GM23338 (cell line): Measurements from ENCODE around the gene UBXN10. TPM values are rescaled to one million over a fixed set of nuclear protein-coding genes. Genes with fewer than 3 reads are reported as not detected.

Source experiments
- ATAC-seq: fragments of 200-7000 bp; cut with Tn5 transposase; 3 replicates; pipeline ENCODE4 v1.9.1; 2020
- DNase-seq: peaks from one replicate; pipeline ENCODE4 v3.0.0-alpha.2; 2015; ENCODE audit warnings: low spot score
- H2AFZ ChIP-seq: fragments of 200-600 bp; sonication (generic); 2 replicates; pipeline ENCODE4 v1.8.0; 2016; ENCODE audit warnings: antibody characterized with exemption, mild to moderate bottlenecking, moderate library complexity
- H3F3A ChIP-seq: fragments of 200-600 bp; sonication (generic); replicated peaks from 2 replicates; pipeline ENCODE4 v1.8.0; 2017; ENCODE audit warnings: antibody characterized with exemption, mixed run types, low read depth
- H3K27ac ChIP-seq: fragments of 200-600 bp; sonication (generic); 2 replicates; pipeline ENCODE4 v1.6.1; 2016; ENCODE audit warnings: low read depth
- H3K27me3 ChIP-seq: fragments of 200-600 bp; sonication (generic); 2 replicates; pipeline ENCODE4 v1.8.0; 2016; ENCODE audit warnings: mild to moderate bottlenecking, mixed run types, moderate library complexity; ENCODE audit not compliant: insufficient read depth
- H3K36me3 ChIP-seq: fragments of 200-600 bp; sonication (generic); 2 replicates; pipeline ENCODE4 v1.8.0; 2016; ENCODE audit warnings: mild to moderate bottlenecking; ENCODE audit not compliant: insufficient read depth
- H3K4me1 ChIP-seq: fragments of 200-600 bp; sonication (generic); 2 replicates; pipeline ENCODE4 v1.8.0; 2016; ENCODE audit warnings: mild to moderate bottlenecking, moderate library complexity; ENCODE audit not compliant: insufficient read depth
- H3K4me2 ChIP-seq: fragments of 200-600 bp; sonication (generic); 2 replicates; pipeline ENCODE4 v1.7.1; 2017; ENCODE audit warnings: mixed run types
- H3K4me3 ChIP-seq: fragments of 200-600 bp; sonication (generic); 2 replicates; pipeline ENCODE4 v1.6.1; 2016; ENCODE audit warnings: mixed run types
- H3K79me2 ChIP-seq: fragments of 200-600 bp; sonication (generic); replicated peaks from 2 replicates; pipeline ENCODE4 v1.8.0; 2017; ENCODE audit warnings: mild to moderate bottlenecking; ENCODE audit not compliant: insufficient read depth
- H3K9me2 ChIP-seq: fragments of 200-600 bp; sonication (generic); 2 replicates; pipeline ENCODE4 v1.8.0; 2017; ENCODE audit not compliant: insufficient read depth
- H4K20me1 ChIP-seq: fragments of 200-600 bp; sonication (generic); replicated peaks from 2 replicates; pipeline ENCODE4 v1.8.0; 2017; ENCODE audit warnings: mild to moderate bottlenecking; ENCODE audit not compliant: insufficient read depth
- H3K27ac Mint-ChIP-seq: 2 replicates; pipeline ENCODE4 v1.8.0; 2020; ENCODE audit warnings: inconsistent platforms, mild to moderate bottlenecking, moderate library complexity, mixed read lengths
- H3K27me3 Mint-ChIP-seq: 3 replicates; pipeline ENCODE4 v1.8.0; 2022; ENCODE audit warnings: low read depth, mild to moderate bottlenecking, moderate library complexity, mixed read lengths, inconsistent platforms; ENCODE audit not compliant: insufficient read depth, poor library complexity
- H3K36me3 Mint-ChIP-seq: 3 replicates; pipeline ENCODE4 v1.8.0; 2021; ENCODE audit warnings: low read depth, mild to moderate bottlenecking, inconsistent platforms, moderate library complexity, mixed read lengths
- H3K4me1 Mint-ChIP-seq: 3 replicates; pipeline ENCODE4 v1.8.0; 2020; ENCODE audit warnings: mild to moderate bottlenecking, inconsistent platforms, mixed read lengths
- H3K4me3 Mint-ChIP-seq: 3 replicates; pipeline ENCODE4 v1.8.0; 2021; ENCODE audit warnings: moderate library complexity, mild to moderate bottlenecking, inconsistent platforms, mixed read lengths
- H3K9me3 Mint-ChIP-seq: 3 replicates; pipeline ENCODE4 v1.8.0; 2020; ENCODE audit warnings: moderate library complexity, mild to moderate bottlenecking, inconsistent platforms, mixed read lengths
- CREB1 ChIP-seq: fragments of 250-450 bp; sonication (Bioruptor Pico); IDR thresholded peaks from 2 replicates; pipeline ENCODE4 v1.5.0; 2020; ENCODE audit warnings: low read depth, mild to moderate bottlenecking, moderate library complexity
- ETS1 ChIP-seq: IDR thresholded peaks from 2 replicates; pipeline ENCODE4 v1.6.1; 2016; ENCODE audit warnings: antibody characterized with exemption
- EZH2 ChIP-seq: fragments of 200-600 bp; sonication (generic); IDR thresholded peaks from one replicate; pipeline ENCODE4 v1.8.0; 2017; ENCODE audit warnings: antibody characterized with exemption, mild to moderate bottlenecking, low read depth; ENCODE audit not compliant: unreplicated experiment
- JUNB ChIP-seq: IDR thresholded peaks from one replicate; pipeline ENCODE4 v1.6.1; 2016; ENCODE audit warnings: antibody characterized with exemption; ENCODE audit not compliant: unreplicated experiment
- ZNF114 ChIP-seq: fragments of 250-450 bp; sonication (Bioruptor Pico); IDR thresholded peaks from 2 replicates; pipeline ENCODE4 v1.5.0; 2020; ENCODE audit warnings: mild to moderate bottlenecking, moderate library complexity
- polyA plus RNA-seq: library from polyadenylated mRNA; unstranded; fragments of >200 nt; fragmentation: Nextera tagmentation; extraction: Ambion mirVana; gene quantifications from 2 replicates; pipeline ENCODE4 v1.2.1, GENCODE V29; 2016
- total RNA-seq: library from RNA; depleted of rRNA; stranded (reverse); fragments of >200 nt; shearing (Covaris generic); gene quantifications from 2 replicates; pipeline ENCODE4 v1.2.3, GENCODE V29; 2014
- TF ChIP-seq, protein P1 (sequence below): fragments of 250-450 bp; sonication (Bioruptor Pico); IDR thresholded peaks from 2 replicates; pipeline ENCODE4 v1.5.0; 2020; ENCODE audit warnings: mild to moderate bottlenecking, moderate library complexity

Gene UBXN10
- total and polyA plus RNA-seq, 2 experiments from 2014 or later: 0.27 to 0.69 TPM

DNA sequence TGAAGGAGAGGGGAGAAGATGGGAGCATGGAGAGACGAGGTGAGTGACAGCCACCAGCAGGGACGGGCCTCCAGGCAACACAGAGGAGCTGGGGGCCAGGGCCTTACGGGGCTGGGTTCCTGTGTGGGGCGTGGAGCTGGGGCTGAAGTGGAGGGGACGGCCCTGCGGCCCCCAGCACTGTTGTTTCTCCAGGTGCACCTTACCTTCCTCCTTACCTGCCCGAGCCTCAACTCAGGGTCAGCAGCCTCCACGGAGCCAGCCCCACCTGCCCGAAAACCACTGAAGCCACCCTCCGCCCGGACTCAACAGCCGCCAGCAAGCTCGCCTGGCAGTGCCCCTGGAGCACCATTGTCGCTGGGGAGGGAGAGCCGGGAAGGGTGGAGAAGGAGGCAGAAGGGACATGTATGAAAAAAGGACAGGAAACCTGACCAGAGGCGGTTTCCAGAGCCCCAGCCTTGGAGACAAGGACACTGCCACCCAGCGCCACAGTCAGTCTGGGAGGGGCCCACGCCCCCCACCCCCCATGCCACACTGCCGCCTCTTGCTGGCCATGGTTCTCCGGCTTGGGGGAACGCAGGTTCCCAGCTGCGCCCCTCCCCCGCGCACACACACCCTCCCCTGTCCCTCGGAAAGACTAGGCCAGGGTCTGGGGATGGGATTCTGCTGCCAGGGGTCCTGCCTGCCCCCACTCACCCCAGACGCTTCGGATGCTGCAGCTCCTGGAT lies 36.1 kb upstream of the UBXN10 start:
- no peaks in the 10 kb centered on the region for H3K79me2 ChIP-seq
- no peaks in the 10 kb centered on the region for H3K27me3 ChIP-seq
- H3K27ac Mint-ChIP-seq: no peak overlapping the region

GRCh38 chr1:20150326-20150705 lies 35.6 kb upstream of the UBXN10 start:
- H3K4me1 ChIP-seq: peaks cover 9% of the 10 kb centered on the region; the same call in 1 of the 2 replicates
- no peak for DNase-seq
- Mint-ChIP-seq H3K4me1 (peaks cover 20% of the 10 kb centered on the region; the same call in 2 of the 3 replicates), H3K36me3 (no peaks in the 10 kb centered on the region), H3K27ac (no peak overlapping the region), H3K4me3 (no peak overlapping the region), H3K27me3 (peaks cover 3% of the 10 kb centered on the region), H3K9me3 (no peaks in the 10 kb centered on the region)
- H3K79me2 ChIP-seq: no peaks in the 10 kb centered on the region
- 0 out of 2 replicates have a peak, but pooled peaks cover 3% of the 10 kb centered on the region for H3F3A ChIP-seq
- H2AFZ ChIP-seq: no peak overlapping the region
- no peak overlapping the region for H3K4me3 ChIP-seq
- H3K4me2 ChIP-seq: no peak overlapping the region
- ATAC-seq: no peak
- H4K20me1 ChIP-seq: no peaks in the 10 kb centered on the region
- H3K27me3 ChIP-seq: no peaks in the 10 kb centered on the region
- no peak overlapping the region for H3K27ac ChIP-seq
- H3K9me2 ChIP-seq: no peaks in the 10 kb centered on the region
- H3K36me3 ChIP-seq: no peaks in the 10 kb centered on the region
- TF ChIP-seq EZH2 (no peak), ZNF114 (CRISPR knock-in tag) (no peak), CREB1 (CRISPR knock-in tag) (no peak), JUNB (no peak), ETS1 (no peak)

More for the DNA sequence above, 36.1 kb upstream of the UBXN10 start:
- Histone ChIP-seq H4K20me1 (no peaks in the 10 kb centered on the region), H3K4me3 (no peak overlapping the region), H3K4me2 (no peak overlapping the region), H3K36me3 (no peaks in the 10 kb centered on the region), H3F3A (0 out of 2 replicates have a peak, but pooled peaks cover 3% of the 10 kb centered on the region), H3K9me2 (no peaks in the 10 kb centered on the region), H3K4me1 (peaks cover 9% of the 10 kb centered on the region; the same call in 1 of the 2 replicates), H2AFZ (no peak overlapping the region), H3K27ac (no peak overlapping the region)
- H3K36me3 Mint-ChIP-seq: no peaks in the 10 kb centered on the region
- peaks cover 20% of the 10 kb centered on the region; the same call in 2 of the 3 replicates for H3K4me1 Mint-ChIP-seq
- no peak overlapping the region for H3K4me3 Mint-ChIP-seq
- H3K27me3 Mint-ChIP-seq: peaks cover 3% of the 10 kb centered on the region
- TF ChIP-seq ZNF114 (CRISPR knock-in tag): no peak
- H3K9me3 Mint-ChIP-seq: no peaks in the 10 kb centered on the region
- ATAC-seq (no peak), DNase-seq (no peak)

DNA sequence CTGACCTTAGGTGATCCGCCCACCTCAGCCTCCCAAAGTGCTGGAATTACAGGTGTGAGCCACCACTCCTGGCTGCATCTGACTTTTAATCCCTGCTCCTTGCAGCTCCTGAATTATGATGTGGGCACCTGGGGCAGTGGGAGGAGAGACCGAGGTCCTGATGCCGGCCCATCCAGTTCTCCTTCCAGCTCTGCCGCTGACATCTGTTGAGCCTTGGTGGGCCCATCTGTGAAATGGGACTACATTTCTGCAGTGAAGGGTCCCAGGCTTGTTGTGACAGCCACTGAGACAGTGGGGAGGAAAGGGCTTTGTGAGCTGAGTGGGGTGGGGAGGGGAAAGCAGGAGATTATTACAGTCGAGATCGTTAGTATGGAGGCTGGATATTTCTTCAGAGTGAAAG lies 34.9 kb upstream of the UBXN10 start:
- no peaks in the 10 kb centered on the region for H3K9me3 Mint-ChIP-seq
- ATAC-seq (no peak), DNase-seq (no peak)
- peaks cover 5% of the 10 kb centered on the region for H3K27me3 Mint-ChIP-seq
- no peak overlapping the region for H3K4me3 Mint-ChIP-seq
- Histone ChIP-seq H3K9me2 (no peaks in the 10 kb centered on the region), H3K36me3 (no peaks in the 10 kb centered on the region), H3K79me2 (no peaks in the 10 kb centered on the region), H3F3A (0 out of 2 replicates have a peak, but pooled peaks cover 3% of the 10 kb centered on the region), H3K27me3 (no peaks in the 10 kb centered on the region), H3K4me1 (peaks cover 9% of the 10 kb centered on the region; the same call in 1 of the 2 replicates), H3K4me2 (no peak overlapping the region), H4K20me1 (no peaks in the 10 kb centered on the region), H2AFZ (no peak overlapping the region), H3K27ac (no peak overlapping the region), H3K4me3 (no peak overlapping the region)
- peaks cover 23% of the 10 kb centered on the region for H3K4me1 Mint-ChIP-seq
- no peaks in the 10 kb centered on the region for H3K36me3 Mint-ChIP-seq
- H3K27ac Mint-ChIP-seq: no peak overlapping the region
- TF ChIP-seq CREB1 (CRISPR knock-in tag) (no peak), ETS1 (no peak)
- TF ChIP-seq, protein P1, sequence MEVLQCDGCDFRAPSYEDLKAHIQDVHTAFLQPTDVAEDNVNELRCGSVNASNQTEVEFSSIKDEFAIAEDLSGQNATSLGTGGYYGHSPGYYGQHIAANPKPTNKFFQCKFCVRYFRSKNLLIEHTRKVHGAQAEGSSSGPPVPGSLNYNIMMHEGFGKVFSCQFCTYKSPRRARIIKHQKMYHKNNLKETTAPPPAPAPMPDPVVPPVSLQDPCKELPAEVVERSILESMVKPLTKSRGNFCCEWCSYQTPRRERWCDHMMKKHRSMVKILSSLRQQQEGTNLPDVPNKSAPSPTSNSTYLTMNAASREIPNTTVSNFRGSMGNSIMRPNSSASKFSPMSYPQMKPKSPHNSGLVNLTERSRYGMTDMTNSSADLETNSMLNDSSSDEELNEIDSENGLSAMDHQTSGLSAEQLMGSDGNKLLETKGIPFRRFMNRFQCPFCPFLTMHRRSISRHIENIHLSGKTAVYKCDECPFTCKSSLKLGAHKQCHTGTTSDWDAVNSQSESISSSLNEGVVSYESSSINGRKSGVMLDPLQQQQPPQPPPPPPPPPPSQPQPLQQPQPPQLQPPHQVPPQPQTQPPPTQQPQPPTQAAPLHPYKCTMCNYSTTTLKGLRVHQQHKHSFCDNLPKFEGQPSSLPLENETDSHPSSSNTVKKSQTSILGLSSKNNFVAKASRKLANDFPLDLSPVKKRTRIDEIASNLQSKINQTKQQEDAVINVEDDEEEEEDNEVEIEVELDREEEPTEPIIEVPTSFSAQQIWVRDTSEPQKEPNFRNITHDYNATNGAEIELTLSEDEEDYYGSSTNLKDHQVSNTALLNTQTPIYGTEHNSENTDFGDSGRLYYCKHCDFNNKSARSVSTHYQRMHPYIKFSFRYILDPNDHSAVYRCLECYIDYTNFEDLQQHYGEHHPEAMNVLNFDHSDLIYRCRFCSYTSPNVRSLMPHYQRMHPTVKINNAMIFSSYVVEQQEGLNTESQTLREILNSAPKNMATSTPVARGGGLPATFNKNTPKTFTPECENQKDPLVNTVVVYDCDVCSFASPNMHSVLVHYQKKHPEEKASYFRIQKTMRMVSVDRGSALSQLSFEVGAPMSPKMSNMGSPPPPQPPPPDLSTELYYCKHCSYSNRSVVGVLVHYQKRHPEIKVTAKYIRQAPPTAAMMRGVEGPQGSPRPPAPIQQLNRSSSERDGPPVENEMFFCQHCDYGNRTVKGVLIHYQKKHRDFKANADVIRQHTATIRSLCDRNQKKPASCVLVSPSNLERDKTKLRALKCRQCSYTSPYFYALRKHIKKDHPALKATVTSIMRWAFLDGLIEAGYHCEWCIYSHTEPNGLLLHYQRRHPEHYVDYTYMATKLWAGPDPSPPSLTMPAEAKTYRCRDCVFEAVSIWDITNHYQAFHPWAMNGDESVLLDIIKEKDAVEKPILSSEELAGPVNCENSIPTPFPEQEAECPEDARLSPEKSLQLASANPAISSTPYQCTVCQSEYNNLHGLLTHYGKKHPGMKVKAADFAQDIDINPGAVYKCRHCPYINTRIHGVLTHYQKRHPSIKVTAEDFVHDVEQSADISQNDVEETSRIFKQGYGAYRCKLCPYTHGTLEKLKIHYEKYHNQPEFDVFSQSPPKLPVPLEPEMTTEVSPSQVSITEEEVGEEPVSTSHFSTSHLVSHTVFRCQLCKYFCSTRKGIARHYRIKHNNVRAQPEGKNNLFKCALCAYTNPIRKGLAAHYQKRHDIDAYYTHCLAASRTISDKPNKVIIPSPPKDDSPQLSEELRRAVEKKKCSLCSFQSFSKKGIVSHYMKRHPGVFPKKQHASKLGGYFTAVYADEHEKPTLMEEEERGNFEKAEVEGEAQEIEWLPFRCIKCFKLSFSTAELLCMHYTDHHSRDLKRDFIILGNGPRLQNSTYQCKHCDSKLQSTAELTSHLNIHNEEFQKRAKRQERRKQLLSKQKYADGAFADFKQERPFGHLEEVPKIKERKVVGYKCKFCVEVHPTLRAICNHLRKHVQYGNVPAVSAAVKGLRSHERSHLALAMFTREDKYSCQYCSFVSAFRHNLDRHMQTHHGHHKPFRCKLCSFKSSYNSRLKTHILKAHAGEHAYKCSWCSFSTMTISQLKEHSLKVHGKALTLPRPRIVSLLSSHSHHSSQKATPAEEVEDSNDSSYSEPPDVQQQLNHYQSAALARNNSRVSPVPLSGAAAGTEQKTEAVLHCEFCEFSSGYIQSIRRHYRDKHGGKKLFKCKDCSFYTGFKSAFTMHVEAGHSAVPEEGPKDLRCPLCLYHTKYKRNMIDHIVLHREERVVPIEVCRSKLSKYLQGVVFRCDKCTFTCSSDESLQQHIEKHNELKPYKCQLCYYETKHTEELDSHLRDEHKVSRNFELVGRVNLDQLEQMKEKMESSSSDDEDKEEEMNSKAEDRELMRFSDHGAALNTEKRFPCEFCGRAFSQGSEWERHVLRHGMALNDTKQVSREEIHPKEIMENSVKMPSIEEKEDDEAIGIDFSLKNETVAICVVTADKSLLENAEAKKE: no peak
